Epithelial cell of proximal tubule (primary cell): ENCODE results near the gene DHRSX. TPM values are rescaled to one million over a fixed set of nuclear protein-coding genes. Genes with fewer than 3 reads are reported as not detected.

Experiments used
- DNase-seq: peaks from one replicate; pipeline ENCODE4 v3.0.0-alpha.2; 2011; ENCODE audit warnings: low read depth
- H3K4me3 ChIP-seq: 2 replicates; pipeline ENCODE4 v1.5.1; 2011; ENCODE audit warnings: low read depth, mild to moderate bottlenecking, low read length
- total RNA-seq: library from RNA; depleted of rRNA; stranded (reverse); fragments of >200 nt; gene quantifications from 2 replicates; pipeline ENCODE4 v1.2.3, GENCODE V29; 2015
- TF ChIP-seq, protein P1 (sequence below): conservative IDR thresholded peaks from 2 replicates; pipeline ENCODE4 v1.5.1; 2012; ENCODE audit warnings: low read depth, mild to moderate bottlenecking, low read length

Gene DHRSX
- total RNA-seq, 1 donor from 2014 or later = 22.8 TPM

DNA sequence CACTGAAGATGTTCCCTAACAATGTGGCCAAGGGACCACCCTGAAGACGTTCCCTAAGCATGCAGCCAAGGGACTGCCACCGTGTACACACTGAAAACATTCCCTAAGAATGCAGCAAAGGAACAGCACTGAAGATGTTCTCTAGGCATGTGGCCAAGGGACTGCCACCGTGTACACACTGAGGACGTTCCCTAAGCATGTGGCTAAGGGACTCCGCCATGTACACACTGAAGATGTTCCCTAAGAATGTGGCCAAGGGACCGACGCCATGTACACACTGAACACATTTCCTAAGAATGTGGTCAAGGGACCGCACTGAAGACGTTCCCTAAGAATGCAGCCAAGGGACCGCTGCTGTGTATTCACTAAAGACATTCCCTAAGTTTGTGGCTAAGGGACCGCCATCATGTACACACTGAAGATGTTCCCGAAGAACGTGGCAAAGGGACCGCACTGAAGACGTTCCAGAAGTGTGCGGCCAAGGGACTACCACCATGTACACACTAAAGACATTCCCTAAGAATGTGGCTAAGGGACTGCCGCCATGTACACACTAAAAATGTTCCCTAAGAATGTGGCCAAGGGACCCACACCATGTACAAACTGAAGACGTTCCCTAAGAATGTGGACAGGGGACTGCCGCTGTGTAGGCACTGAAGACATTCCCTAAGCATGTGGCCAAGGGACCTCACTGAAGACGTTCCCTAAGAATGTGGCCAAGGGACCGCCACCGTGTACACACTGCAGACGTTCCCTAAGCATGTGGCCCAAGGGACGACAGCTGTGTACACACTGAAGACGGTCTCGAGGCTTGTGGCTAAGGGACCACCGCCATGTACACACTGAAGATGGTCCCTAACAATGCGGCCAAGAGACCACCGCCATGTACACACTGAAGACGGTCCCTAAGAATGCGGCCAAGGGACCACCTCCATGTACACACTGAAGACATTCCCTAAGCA is 54.8 kb downstream of the DHRSX start:
- H3K4me3 ChIP-seq = no peak overlapping the region
- TF ChIP-seq, protein P1, sequence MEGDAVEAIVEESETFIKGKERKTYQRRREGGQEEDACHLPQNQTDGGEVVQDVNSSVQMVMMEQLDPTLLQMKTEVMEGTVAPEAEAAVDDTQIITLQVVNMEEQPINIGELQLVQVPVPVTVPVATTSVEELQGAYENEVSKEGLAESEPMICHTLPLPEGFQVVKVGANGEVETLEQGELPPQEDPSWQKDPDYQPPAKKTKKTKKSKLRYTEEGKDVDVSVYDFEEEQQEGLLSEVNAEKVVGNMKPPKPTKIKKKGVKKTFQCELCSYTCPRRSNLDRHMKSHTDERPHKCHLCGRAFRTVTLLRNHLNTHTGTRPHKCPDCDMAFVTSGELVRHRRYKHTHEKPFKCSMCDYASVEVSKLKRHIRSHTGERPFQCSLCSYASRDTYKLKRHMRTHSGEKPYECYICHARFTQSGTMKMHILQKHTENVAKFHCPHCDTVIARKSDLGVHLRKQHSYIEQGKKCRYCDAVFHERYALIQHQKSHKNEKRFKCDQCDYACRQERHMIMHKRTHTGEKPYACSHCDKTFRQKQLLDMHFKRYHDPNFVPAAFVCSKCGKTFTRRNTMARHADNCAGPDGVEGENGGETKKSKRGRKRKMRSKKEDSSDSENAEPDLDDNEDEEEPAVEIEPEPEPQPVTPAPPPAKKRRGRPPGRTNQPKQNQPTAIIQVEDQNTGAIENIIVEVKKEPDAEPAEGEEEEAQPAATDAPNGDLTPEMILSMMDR = no peak
- no peak for DNase-seq

DNA sequence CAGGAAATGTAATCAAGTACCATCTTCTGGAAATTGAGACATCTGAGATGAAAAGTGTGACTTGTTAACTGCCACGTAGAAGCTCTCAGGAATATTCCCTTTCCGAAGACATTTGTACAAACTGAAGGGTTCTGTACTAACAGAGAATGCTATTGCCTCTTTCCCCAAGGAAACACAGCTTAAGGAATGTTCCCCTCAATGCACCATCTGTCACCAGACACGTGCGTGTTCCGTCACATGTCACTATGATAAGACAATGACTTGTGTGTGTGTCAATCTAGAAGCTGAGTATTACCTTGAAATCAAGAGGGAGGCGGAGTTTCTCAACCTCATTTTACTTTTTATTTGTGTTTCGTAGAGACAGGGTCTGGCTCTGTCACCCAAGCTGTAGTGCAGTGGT is 58.1 kb downstream of the DHRSX start:
- DNase-seq = no peak
- TF ChIP-seq, protein P1 = no peak
- no peak overlapping the region for H3K4me3 ChIP-seq

DNA sequence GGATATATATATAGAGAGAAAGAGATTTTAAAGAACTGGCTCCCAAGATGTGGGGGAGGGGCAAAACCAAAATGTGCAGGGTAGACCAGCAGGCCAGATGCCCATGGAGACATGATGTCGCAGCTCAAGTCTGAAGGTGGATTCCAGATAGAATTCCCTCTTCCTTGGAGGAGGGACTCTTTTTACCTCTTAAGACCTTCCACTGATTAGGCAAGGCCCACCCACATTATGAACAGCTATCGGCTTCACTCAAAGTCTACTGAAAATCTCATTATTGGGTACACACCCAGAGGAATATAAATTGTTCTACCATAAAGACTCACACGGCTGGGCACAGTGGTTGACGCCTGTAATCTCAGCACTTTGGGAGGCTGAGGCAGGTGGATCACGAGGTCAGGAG is 59.3 kb downstream of the DHRSX start:
- DNase-seq = no peak
- no peak overlapping the region for H3K4me3 ChIP-seq
- TF ChIP-seq, protein P1 = no peak

DNA sequence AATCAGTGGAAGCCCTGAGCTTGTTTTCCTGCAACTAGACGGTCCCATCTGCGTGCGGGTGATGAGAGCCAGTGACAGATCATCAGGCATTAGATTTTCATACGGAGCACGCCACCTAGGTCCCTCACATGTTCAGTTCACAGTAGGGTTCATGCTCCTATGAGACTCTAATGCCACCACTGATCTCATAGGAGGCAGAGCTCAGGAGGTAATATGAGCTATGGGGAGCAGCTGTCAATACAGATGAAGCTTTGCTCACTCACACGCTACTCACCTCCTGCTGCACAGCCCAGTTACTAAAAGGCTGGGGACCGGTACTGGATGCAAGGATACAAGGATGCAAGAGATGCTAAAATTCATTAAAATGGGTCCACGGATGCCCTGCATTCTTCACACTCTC is 61.2 kb downstream of the DHRSX start:
- no peak for DNase-seq
- TF ChIP-seq, protein P1 = no peak
- no peak overlapping the region for H3K4me3 ChIP-seq

DNA sequence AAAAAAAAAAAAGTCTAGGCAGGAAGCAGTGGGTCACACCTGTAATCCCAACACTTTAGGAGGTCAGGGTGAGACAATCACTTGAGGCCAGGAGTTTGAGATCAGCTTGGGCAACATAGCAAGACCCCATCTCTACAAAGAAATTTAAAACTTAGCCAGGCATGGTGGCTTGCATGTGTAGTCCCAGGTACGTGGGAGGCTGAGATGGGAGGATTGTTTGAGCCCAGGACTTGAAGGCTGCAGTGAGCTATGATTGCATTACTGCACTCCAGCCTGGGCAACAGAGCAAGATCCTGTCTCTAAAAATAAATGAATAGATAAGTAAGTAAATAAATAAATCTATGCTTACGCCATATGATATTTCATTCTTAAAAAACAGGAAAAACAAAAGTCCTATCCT is 65.3 kb downstream of the DHRSX start:
- DNase-seq = no peak
- H3K4me3 ChIP-seq = no peak overlapping the region
- TF ChIP-seq, protein P1 = no peak

DNA sequence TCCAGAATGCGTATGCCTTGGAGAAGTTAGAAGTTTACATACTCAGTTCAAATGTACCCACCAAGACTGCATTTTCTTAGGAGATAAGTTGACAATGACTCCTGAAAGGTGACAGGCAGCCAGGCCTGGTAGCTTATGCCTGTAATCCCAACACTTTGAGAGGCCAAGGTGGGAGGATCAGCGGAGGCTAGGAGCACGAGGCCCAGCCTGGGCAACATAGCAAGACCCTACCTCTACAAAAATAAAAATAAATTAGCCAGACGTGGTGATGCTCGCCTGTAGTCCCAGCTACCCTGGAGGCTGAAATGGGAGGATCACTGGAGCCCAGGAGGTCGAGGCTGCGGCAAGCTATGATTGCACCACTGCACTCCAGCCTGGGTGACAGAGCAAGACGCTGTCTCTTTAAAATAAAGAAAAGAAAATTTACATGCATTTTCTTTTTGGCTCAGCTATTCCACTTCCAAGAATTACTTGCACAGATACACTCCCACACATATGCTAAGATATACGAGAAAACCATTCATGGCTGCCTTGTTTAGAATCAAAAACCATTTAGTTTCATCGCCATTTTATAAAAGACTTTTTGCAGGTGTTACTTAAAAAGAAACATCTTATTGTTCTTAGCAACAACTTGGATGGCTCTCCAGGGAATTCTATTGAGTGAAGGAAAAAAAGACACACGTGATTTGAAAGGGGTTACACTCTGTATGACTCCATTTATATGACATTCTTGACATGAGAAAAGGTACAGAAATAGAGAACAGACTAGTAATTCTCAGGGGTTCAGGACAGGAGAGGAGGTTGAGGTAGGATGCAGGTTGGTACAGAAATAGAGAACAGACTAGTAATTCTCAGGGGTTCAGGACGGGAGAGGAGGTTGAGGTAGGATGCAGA is 66.3 kb downstream of the DHRSX start:
- no peak for DNase-seq

More for the DNA sequence above, 66.3 kb downstream of the DHRSX start:
- TF ChIP-seq, protein P1 = no peak
- no peak overlapping the region for H3K4me3 ChIP-seq
